Ovary (tissue), 9 donors: Measurements from ENCODE around the gene GPR4. TPM values are rescaled to one million over a fixed set of nuclear protein-coding genes. Genes with fewer than 3 reads are reported as not detected.

Experiments
- DNase-seq, 5 donors: peaks; one replicate each; pipeline ENCODE4 v3.0.0-alpha.2; 2019 to 2020
- H3K27ac ChIP-seq, 2 donors: fragments of 200-600 bp; one replicate each; pipeline versions ENCODE4 v1.5.1 to v1.8.0; 2019 to 2022
- H3K27me3 ChIP-seq: fragments of 200-600 bp; one replicate; pipeline ENCODE4 v1.8.0; 2022
- H3K36me3 ChIP-seq: fragments of 200-600 bp; sonication (generic); one replicate; pipeline ENCODE4 v1.5.1; 2019
- H3K4me1 ChIP-seq: one replicate; pipeline ENCODE4 v1.8.1; 2013; ENCODE audit warnings: mild to moderate bottlenecking, moderate library complexity; ENCODE audit not compliant: insufficient read depth
- H3K4me3 ChIP-seq: fragments of 200-600 bp; sonication (generic); one replicate; pipeline ENCODE4 v1.5.1; 2017
- H3K9me3 ChIP-seq, 2 donors: fragments of 200-600 bp in 1 of 2; sonication (generic) in 1 of 2; one replicate each; pipeline versions ENCODE4 v1.5.1 to v1.8.1; 2013 to 2019; ENCODE audit warnings: mild to moderate bottlenecking in 1 of 2, moderate library complexity in 1 of 2
- EP300 ChIP-seq: sonication (generic); formaldehyde crosslinking; IDR thresholded peaks from one replicate; pipeline ENCODE4 v1.6.1; 2017; ENCODE audit warnings: antibody characterized with exemption
- POLR2A ChIP-seq: fragments of 450-650 bp; IDR thresholded peaks from one replicate; pipeline ENCODE4 v1.6.1; 2017; ENCODE audit warnings: antibody characterized with exemption, mild to moderate bottlenecking, moderate library complexity
- WGBS, 3 donors: extraction: QIAGEN DNeasy Blood & Tissue Kit in 1 of 3; methylation state at CpG; one replicate each; pipeline versions ENCODE4 v1.1.5 to v1.1.7; 2013 to 2017; 5-methylcytosine and 5-hydroxymethylcytosine counted together
- intact Hi-C, 4 donors: fragments of 100-400 bp; cut with DNase I; formaldehyde crosslinking; loops; one replicate each; pipeline versions ENCODE4 v1.11.0 to v1.15.1; 2022 to 2023
- polyA plus RNA-seq, 2 donors: library from polyadenylated mRNA; stranded (reverse); fragments of 200-250 nt in 1 of 2; fragments of 350-450 nt in 1 of 2; fragmentation: Illumina TruSeq in 1 of 2; extraction: RNeasy Lipid Tissue Mini Kit (QIAGEN cat#74804) in 1 of 2; gene quantifications; one replicate each; pipeline ENCODE4 v1.2.3, GENCODE V29; 2013 to 2014
- total RNA-seq, 7 donors: library from RNA; depleted of rRNA in 2 of 7; stranded (reverse); fragments of >200 nt in 2 of 7; fragmentation: NEBNext Ultra II Directional in 3 of 7; extraction: Animal tissue kit (Norgen Biotek cat#: 25700) in 3 of 7; gene quantifications; one replicate each; pipeline versions ENCODE4 v1.1.0 to v1.2.4, GENCODE V29; 2016 to 2023
- TF ChIP-seq, protein P1 (sequence below), 3 donors: fragments of 450-650 bp in 2 of 3; fragments of 200-600 bp in 1 of 3; IDR thresholded peaks; one replicate each; pipeline versions ENCODE4 v1.5.1 to v1.8.0; 2016 to 2022; ENCODE audit warnings: antibody characterized with exemption in 3 of 3, mild to moderate bottlenecking in 1 of 3
- donor health status: DM: no; HTN: no; CAD: no; lungs with moderate emphysema.
- donor health status: DM: no; HTN: no; CAD: no.
- donor health status: Bipolar disorder and iron deficiency.
- donor health status: DM: yes; HTN: yes; CAD: no.
- donor health status: DM: no; HTN: no; CAD: no.
- donor health status: DM: yes; HTN: yes; CAD: no.

GPR4 gene
- total and polyA plus RNA-seq, 9 donors = 0.60 to 11.9 (median 3.0) TPM

DNA sequence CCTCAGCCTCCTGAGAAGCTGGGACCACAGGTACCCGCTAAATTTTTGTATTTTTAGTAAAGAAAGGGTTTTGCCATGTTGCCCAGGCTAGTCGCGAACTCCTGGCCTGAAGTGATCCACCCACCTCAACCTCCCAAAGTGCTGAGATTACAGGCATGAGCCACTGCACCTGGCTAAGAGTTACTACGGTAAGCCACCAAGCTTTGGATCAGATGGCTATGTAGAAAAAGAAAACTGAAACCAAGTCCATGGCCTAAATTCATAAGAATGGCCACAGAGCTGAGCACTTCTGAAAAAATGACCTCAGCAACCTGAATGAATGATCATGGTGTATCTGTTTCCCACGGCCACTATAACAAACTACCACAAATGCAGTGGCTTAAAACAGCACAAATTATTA is 26.8 kb downstream of the GPR4 start:
- DNase-seq = no peak
- Histone ChIP-seq H3K36me3 (no peaks in the 10 kb centered on the region), H3K27me3 (no peaks in the 10 kb centered on the region), H3K27ac (no peak overlapping the region), H3K9me3 (no peaks in the 10 kb centered on the region), H3K4me1 (peaks cover 5% of the 10 kb centered on the region), H3K4me3 (no peak overlapping the region)
- WGBS, 3 donors = 83 to 91% (median 83%) methylated on average over 5 of the region's 5 CpGs
- intact Hi-C loops = loop anchor here in 1 of 4 donors (10.0 kb wide), 1 partner anchor 50 kb away; no protein-coding TSS in a partner anchor
- TF ChIP-seq EP300 (no peak), POLR2A (no peak)
- TF ChIP-seq, protein P1, sequence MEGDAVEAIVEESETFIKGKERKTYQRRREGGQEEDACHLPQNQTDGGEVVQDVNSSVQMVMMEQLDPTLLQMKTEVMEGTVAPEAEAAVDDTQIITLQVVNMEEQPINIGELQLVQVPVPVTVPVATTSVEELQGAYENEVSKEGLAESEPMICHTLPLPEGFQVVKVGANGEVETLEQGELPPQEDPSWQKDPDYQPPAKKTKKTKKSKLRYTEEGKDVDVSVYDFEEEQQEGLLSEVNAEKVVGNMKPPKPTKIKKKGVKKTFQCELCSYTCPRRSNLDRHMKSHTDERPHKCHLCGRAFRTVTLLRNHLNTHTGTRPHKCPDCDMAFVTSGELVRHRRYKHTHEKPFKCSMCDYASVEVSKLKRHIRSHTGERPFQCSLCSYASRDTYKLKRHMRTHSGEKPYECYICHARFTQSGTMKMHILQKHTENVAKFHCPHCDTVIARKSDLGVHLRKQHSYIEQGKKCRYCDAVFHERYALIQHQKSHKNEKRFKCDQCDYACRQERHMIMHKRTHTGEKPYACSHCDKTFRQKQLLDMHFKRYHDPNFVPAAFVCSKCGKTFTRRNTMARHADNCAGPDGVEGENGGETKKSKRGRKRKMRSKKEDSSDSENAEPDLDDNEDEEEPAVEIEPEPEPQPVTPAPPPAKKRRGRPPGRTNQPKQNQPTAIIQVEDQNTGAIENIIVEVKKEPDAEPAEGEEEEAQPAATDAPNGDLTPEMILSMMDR (IDR thresholded peaks at IDR 0.05) = no peak

DNA sequence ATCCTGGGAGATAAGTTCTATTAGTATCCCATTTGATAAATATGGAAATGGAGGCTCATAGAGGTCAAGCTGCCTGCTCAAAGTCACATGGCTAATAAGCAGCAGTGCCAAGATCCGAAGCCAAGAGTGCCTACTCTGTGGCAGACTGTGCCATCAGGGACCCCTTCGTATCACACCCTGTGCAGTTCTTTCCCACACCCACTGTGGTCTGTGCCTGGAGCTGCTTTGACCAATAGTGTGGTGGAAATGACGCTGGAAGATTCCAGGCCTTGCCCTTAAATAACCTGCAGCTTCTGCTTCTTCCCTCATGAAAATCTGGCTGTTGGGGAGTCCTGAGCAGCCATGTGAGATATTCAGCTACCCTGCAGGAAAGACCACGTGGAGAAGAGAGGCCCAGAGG is 27.5 kb downstream of the GPR4 start:
- Histone ChIP-seq H3K36me3 (no peaks in the 10 kb centered on the region), H3K9me3 (no peaks in the 10 kb centered on the region), H3K27me3 (no peaks in the 10 kb centered on the region), H3K4me3 (no peak overlapping the region), H3K4me1 (peaks cover 5% of the 10 kb centered on the region), H3K27ac (no peak overlapping the region)
- no peak for DNase-seq
- intact Hi-C loops = loop anchor here in 1 of 4 donors (10.0 kb wide), 1 partner anchor 50 kb away; no protein-coding TSS in a partner anchor
- TF ChIP-seq POLR2A = no peak
- TF ChIP-seq EP300 = no peak
- TF ChIP-seq, protein P1 (IDR thresholded peaks at IDR 0.05) = no peak
- 37 to 68% (median 51%) methylated on average over 4 of the region's 4 CpGs for WGBS, 3 donors

DNA sequence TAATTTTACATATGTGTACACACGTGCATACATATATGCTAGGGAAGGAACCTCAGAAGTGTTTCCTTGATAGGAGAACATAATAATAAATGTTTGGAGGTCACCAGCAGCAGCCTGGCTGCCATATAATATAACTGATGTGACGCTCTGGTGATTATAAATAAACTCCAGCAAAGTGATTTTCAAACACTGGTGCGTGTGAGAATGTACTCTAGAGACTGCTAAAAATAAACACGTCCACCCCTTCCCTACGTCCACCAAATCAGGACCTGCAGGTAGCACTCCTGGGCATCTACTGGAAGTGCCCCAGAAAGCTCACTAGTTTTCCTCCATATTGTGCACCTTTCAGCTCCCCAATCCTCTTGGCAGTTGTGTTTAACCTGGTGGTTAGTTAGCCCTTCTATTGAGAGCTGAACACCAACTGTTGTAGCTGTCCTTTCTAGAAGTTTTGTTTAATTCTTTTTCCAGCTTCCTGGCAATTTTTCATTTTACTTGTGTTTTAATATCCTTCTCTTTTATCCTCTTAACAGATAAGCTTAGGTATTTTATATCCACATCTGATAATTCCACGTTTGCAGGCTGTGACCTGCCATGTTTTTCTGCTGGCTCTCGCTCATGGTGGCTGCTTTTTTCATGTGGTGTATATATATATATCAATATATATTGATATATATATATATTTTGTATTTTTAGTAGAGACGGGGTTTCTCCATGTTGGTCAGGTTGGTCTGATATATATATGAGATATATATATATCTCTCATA is 30.4 kb downstream of the GPR4 start:
- H3K4me3 ChIP-seq = no peak overlapping the region
- no peak for DNase-seq
- TF ChIP-seq, protein P1 (IDR thresholded peaks at IDR 0.05) = no peak
- TF ChIP-seq EP300 = no peak
- TF ChIP-seq POLR2A = no peak
- no peaks in the 10 kb centered on the region for H3K36me3 ChIP-seq
- H3K9me3 ChIP-seq = no peaks in the 10 kb centered on the region
- no peaks in the 10 kb centered on the region for H3K4me1 ChIP-seq
- H3K27me3 ChIP-seq = no peaks in the 10 kb centered on the region
- intact Hi-C loops = loop anchor here in 1 of 4 donors (10.0 kb wide), 1 partner anchor 47 kb away; no protein-coding TSS in a partner anchor
- 83 to 86% (median 85%) methylated on average over 8 of the region's 8 CpGs for WGBS, 3 donors
- no peak overlapping the region for H3K27ac ChIP-seq

DNA sequence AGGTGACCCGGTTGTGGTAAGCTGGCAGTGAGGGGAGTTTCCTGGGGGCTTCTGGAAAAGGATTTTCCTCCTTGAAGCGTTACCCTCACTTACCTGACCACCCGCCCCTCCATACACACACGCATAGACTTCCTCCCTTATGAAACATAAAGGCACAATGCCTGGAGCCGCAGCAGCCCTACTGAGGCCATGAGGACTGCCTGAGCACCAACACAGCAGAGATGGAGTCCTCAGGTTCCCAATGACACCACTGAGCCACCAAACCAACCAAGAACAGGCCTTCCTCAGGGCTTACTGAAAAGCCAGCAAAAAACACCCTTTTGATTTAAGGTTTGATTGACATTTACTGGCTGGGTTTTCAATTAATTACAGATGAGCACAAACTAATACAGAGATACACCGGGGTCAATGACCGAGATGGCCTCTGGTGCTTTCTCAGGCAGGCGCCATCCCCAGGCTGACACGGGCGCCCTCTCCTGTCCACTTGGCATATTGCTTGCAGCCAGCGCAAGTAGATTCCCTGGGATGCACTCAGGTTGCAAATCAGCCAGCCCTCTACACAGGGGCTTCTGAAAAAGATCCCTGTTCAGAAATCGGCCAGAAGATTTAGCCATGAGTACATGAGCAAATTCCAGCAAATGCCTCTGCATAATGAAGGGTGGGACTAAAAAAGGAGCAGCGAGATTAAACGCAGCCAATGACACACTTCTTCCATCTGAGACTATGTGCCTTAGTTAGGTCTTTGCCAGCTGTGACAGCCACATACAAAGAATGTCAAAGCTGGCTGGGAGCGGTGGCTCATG is 32.2 kb downstream of the GPR4 start:
- intact Hi-C loops = loop anchor here in 1 of 4 donors (10.0 kb wide), 1 partner anchor 45 kb away; no protein-coding TSS in a partner anchor
- no peaks in the 10 kb centered on the region for H3K27me3 ChIP-seq
- H3K4me3 ChIP-seq = no peak overlapping the region
- WGBS, 3 donors = 57 to 66% (median 60%) methylated on average over 15 of the region's 15 CpGs
- H3K36me3 ChIP-seq = no peaks in the 10 kb centered on the region
- TF ChIP-seq EP300 (no peak), POLR2A (no peak)
- TF ChIP-seq, protein P1 (IDR thresholded peaks at IDR 0.05) = no peak
- no peak overlapping the region for H3K27ac ChIP-seq
- H3K9me3 ChIP-seq = no peaks in the 10 kb centered on the region
- no peaks in the 10 kb centered on the region for H3K4me1 ChIP-seq
- no peak for DNase-seq
